NCI-H2227 treated with DMSO at 0.1 percent for 48 hours (cell line): ENCODE measurements around the gene MPPED1.

Experiments
- DNase-seq: peaks from one replicate; lab custom pipeline; 2025; lab: John Stamatoyannopoulos, UW

MPPED1 gene

DNA sequence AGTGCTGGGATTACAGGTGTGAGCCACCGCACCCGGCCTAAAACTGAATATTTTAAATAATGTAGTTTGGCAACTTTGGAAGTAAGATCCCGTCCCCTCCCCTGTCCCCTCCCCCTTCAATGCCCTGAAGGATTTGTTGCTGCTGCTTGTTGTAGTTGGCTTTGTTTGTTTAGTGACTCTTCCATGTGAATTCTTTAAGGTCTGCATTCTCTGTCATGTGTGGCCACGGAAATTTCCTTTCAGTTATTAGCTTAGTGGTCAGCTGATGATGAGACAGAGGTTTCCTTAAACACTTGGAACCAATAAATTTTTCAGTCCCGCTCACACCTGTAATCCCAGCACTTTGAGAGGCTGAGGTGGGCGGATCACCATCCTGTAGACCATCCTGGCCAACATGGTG is 109.9 kb downstream of the MPPED1 start:
- DNase-seq: no peak

DNA sequence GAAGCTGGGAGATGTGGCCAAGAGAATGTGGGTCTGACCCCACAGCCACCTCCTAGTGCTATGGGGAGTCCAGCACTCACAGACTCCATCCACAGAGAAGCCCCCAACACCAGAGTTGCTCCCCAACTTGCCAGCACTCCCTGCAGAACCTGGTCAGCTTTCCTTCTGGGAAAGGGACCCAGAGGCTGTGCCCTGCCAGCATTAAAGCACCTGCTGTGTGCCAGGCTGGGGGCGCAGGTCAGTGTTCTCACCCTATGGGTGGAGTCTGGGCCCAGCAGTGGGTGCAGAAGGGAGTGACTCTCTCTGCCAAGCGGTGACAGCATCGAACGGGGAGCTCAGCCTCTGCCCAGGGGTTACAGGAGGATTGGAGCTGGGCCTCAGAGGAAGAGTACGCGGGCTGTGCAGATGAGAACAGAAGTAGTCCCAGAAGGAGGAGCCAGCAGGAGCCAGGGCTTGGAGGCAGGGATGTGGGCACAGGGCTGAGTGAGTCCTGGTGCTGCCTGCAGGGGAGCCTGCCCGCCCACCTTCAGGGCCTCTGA is 114.4 kb downstream of the MPPED1 start:
- no peak for DNase-seq

DNA sequence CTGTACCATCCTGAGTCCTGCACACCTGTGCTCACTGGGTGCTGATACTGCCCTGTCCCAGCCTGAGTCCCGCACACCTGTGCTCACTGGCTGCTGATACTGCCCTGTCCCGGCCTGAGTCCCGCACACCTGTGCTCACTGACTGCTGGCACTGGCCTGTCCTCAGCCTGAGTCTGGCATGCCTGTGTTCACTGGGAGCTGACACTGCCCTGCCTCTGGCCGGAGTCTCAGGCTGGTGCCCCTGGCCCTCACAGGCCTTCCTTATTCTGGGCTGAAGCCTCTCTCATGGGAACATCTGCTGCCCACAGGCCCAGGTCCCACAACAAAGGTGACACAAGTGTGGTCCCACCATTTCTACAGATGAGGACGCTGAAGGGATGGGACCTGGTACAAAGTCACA is 115.1 kb downstream of the MPPED1 start:
- no peak for DNase-seq

DNA sequence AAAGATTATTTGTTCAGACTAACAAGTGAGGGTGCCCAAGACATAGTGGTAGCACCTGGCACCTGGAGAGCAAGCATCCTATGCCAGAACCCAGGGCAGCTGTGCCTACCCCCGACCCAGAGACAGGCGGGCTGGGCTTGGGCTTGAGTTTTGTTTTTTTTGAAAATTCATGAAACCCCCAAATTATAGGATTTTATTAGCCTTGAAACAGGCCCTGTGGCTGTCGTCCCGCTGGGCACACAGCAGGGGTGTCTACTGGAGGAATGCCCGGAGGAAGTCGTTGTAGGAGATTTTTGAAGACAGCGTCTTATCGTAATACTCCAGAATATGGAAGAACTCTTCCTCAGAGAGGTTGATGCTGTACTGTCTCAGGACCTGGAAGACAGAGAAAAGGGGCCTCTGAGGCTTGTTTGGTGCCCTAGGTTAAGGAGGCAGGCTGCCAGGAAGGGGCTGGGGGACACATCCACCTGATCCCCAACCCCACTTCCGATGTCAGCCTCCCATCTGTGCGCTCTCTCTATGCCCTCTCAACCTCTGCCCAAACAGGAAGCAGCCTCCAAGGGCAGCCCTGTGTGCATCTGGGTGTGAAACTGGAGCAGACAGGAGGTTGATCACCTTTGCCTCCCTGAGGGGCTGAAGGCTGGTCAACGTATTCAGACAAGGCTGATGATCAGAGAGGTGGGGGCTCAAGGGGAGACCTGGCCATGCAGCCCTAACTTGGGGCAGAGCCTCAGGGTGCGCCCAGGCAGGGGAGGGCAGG is 117.0 kb downstream of the MPPED1 start:
- no peak for DNase-seq

DNA sequence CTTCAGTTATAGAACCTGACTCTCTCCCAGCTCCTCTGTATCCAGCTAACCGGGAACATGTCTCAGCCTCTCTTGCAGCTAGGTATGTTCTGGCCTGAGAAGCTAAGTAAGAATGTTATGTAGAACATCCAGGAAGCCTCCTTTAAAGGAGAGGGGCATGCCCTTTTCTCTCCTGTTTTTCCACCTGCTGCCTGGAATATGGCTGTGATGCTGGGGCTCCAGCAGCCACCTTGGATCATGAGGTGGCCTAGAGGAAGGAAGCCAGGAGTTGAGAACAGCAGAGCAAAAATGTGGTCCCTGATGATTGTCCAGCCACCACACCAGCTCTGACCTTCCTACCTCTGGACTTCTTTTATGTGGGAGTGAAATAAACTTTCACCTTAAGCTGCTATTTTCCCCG is 117.6 kb downstream of the MPPED1 start:
- DNase-seq: no peak

DNA sequence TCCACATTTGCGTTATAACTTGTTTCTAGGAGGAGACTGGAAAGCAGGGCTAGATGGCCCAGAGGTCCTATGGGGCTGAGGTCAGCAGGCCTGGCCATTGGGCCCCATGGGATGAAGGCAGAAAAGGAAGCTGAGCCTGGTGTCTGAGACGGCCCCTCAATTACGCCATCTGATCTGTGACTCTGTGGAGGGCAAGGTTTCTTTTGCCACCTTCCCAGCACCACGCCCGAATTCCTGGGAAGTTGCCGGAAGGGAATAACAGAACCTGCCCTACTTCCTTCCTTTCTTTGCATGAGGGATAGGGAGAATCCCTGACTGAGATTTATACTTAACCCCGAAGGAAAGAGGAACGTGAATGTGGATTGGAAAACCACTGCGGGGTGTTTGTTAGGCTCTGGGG is 118.1 kb downstream of the MPPED1 start:
- DNase-seq: no peak

DNA sequence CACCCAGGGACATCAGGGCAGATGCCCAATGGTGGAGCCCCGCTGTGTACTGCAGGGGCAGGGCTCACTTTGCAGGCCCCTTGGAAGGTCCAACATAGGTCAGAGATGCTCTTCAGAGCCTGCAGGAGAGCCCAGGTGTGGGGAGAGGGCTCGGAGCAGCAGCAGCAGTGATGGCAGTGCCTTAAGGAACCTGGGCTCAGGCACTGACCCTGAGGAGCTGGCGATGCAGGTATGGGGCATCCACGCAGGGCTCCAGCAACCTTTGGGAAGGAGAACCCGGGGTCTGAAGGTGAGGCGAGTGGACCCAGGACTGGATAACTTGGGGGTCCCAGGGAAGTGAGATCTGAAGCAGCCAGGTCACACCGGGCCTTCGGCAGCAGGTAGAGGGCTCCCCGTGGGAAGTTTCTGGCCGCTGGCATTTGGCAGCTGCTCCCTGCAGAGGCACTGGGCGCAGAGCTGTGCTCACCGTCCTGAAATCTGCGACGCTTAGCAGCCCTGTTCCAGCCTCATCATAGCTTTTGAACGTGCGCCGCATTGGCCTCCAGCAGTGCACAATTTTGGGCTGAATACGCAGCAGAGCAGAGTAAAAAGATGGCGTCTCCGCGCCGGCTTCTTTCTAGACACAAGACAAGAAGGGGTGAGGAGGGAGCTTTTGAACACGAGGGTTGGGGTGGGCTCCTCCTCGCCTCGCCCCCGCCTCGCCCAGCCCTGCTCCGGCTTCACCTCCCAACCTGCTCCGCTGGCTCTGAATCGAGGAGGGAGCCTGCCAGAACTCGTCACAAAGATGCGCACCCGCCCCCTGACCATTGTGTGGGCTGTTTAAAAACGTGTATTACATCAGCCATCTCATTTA is 118.8 kb downstream of the MPPED1 start:
- no peak for DNase-seq

DNA sequence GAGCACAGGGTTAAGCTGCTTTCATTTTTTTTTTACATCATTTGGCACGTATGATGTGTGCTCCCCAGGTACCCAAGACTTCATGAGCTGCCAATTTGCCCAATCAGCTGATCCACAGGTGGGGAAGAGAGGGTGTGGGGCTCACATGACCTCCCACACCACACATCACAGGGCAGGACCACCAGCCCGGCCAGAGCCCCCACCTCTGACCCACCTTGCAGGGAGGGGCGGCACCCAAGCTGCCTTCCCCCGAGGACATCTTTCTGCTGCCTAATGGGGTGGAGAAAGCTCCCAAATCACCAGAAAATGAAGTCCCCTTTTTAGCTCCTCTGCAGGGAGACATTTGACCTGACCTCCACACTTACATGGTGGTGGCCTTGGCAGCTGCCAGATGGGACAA is 119.8 kb downstream of the MPPED1 start:
- DNase-seq: no peak

DNA sequence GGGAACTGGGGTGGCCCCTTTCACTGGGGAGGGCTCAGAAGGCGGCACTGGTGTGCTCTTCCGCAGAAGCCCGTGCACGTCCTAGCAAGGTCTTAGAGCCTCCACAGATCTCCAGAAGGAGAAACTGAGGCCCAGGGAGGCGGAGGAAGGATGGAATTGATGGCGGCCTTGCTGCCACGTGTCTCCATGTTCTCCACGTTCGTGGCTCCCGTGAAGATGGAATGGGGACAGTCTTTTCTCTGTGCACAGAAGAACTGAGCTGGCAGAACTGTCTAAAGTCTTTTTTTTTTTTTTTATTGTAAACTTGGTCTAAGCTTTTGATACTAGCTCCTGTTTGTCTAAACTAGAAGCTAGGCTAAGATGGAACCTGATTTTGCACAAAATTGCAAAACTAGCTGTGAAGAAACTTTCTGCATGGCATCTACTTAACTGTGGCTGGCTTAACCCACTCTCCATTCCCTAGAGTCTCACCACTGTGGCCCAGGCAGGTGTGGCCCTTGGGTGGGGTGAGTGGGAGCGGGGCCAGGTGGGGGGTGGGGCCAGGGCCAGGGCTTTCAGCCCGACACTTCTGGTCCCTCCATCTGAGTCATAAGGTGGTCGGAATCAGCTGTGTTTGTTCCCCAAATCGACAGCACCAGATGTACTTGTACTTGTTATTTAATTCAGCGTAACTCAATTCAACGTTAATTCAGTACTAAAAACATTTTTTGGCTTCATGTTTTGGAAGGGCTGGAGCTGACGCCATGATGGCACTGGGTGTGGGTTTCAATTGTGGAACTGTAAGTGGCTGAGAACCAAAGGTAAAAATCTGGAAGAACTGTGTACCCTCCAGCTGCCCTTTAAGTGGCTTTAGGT is 120.7 kb downstream of the MPPED1 start:
- DNase-seq: no peak

DNA sequence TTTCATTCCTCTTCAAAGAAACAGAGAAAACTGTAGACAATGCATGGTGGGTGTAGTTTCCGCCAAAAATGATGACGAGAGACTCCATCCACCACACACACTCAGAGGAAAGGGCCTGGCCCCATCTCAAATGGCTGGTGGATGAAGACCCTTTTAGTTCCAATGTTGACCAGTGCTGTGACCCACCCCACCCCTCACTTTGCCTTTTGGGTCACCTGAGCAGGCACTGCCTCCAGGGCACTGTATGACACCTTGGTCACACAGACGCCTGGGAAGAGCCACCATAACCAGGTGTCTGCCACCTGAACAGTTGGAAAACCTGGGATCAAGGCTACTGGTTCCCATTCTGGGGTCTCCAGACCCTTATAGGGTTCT is 121.3 kb downstream of the MPPED1 start:
- no peak for DNase-seq

DNA sequence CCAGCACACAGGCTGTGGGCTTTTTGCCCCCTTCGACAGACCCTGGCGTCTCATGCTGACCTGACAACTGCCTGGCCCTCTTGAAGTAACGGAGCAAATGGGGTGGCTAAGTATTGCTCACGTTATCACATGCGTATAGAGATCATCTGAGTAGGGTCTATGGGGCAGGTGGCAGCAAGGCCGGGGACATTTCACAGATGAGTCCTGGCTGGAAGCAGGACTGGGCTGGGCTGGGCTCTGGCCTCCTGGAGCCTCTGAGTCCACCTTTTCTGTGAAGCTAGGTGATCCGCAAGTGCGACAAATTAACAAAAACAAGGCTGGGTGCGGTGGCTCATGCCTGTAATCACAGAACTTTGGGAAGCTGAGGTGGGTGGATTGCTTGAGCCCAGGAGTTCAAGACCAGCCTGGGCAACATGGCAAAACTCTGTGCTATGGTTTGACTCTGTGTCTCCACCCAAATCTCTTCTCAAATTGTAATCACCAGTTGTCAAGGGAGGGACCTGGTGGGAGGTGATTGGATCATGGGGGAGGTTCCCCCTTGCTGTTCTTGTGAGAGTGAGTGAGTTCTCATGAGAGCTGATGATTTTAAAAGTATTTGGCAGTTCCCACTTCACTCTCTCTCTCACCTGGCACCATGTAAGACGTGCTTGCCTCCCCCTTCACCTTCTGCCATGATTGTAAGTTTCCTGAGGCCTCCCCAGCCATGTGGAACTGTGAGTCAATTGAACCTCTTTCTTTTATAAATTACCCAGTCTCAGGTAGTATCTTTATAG is 122.0 kb downstream of the MPPED1 start:
- no peak for DNase-seq

DNA sequence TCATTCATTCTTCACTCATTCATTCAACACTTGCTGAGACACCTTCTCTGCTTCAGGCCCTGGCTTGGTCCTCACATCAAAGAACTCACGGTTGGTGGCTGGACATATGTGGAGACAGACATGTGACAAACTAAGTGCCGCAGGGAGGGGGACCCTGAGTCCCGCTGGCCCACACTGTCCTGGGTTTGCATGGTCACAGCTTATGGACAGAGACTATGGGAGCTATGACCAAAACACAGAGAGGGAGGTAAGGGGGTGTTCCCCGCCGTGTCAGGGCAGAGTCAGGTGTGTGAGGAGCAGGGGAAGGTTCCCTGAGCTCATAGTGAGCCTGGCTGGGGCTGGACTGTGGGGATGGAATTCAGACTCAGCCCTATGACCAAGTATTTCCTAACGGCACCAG is 123.1 kb downstream of the MPPED1 start:
- DNase-seq: no peak

DNA sequence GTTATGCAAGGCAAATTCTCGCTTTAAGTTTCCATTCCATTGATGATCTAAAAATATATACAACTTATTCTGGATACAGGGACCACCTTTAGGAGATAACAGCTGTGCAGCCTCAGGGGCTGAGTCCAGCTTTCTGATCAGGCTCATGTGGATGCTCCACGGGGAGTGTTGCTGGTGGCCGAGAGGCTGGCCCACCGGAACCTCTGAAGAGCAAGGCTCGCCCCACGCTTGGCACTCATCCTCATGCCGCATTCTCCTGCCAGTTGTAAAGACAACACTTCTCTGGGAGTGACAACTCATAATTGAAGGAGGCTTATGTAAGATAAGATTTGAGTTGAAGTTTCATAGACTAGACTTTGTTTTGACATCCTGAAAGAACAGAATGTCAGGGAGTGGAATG is 123.5 kb downstream of the MPPED1 start:
- DNase-seq: no peak

DNA sequence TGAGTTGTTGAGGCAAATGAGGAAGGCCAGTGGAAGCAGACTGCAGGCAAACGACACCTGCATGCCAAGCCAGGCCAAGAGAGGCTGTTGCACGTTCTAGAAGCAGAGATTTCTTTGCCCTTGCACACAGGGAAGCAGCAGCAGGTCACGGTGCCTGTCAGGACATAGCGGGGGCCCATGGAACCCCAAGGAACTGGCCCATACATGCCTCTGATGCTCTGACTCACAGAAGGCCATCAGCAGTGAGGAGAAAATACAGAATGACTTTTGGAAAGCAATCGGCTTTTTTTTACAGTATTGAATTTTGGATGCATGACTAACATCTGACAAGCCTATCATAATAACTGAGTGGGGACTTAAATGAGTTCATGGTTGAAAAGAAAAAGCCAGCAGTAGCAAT is 123.9 kb downstream of the MPPED1 start:
- DNase-seq: no peak

DNA sequence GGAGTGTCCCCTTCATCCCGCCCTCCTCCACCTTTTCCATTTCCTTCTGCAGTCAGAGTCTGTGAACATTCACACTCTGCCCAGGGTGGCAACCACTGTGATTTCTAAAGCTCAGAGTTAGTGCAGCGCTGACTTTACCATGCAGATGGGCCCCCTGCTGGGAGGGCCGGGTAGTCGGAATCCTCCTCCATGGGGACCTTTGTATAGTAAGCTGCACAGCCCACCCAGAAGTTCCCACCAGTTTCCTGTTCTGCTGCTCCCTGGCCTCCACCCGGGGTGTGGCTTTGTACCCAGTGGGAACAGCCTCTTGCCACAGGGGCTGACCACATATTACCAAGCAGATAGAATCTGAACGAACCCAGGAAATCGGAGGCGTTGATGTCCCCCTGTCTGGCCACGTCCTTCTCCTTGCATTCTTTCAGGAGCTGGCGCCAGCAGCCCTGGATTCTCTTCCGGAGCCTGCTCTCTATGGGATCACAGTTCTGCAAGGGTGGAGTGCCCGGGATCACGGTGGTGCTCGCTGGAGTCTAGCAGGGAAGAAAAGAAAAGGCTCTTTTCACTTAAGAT is 125.3 kb downstream of the MPPED1 start:
- no peak for DNase-seq

DNA sequence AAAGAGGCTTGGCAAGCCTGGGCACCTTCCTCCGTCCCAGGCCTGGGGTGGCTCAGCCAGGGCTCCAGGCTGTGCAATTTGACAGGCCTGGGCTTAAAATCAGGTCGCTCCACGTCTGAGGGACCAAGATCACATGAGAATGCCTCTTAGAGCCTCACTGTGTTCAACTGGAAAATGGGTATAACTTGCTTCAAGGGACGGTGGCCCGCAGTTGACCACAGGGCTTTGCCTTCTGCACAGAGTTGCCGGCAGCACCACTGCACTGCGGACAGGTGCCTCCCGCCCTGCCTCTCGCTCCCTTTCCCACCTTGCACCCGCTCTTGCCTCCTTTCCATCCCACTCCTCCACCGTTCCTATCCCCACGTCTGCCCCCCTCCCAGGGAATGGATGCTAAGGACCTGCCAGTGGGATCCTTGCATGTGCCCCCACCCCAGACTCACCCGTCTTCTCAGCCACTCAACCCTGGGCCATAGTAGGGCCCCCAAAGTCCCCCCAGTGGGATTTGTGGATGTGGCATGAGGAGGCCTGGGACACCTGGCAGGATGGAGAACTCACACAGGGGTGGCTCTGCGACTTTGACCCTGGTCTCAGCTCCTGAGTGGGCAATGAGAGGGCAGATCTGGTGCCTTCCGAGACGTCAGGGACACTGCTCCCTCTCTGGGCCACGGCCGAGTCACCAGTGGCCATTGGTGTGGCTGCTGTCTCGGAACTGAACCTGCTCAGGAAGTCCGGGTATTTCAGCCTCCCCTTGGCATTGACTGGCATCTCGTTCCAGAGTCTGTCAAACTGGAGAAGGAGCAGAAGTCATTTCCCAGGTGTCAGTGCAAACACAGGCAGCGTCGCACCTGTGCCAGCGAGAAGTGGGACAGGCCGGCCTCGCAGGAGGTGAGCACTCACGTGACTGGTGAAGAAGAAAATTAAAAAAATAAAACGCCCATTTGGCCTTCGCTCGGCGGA is 128.0 kb downstream of the MPPED1 start:
- DNase-seq: no peak

DNA sequence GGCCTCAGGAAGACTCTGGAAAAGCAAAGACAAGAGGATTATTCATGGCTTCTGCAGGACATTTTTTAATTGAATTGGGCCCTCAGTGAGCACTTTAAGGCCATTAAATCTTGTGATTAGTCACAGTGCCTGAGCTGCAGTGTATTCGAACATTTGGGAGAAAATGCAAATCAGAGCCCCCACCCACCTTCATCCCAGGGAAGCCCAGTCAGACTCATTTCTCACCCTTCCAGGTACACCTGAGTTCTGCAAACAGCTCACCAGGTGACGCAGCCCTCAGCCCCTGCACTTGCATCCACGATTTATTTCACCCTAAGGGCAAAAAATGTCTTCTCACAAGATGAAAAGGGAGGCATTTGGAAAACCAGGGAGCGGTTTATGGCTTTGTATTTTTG is 128.7 kb downstream of the MPPED1 start:
- DNase-seq: no peak

DNA sequence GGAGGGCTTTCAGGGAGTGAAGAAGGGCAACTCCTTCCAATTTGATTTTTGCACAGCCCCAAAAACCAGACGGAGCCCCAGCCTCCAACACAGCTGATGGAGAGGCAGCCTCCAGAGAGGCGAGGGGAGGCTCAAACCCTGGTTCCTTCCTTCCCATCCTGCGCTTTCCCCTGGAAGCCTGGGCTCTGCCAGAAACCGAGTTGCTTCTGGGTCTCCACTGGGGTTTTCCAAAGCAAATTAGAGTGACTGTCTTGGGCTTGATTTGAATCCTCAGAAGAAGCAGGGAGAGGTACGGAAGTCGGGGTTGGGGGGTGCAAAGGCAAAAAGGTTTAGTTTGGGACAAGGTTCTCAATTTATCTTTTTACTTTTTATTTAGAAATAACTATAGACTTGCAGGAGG is 129.2 kb downstream of the MPPED1 start:
- no peak for DNase-seq

DNA sequence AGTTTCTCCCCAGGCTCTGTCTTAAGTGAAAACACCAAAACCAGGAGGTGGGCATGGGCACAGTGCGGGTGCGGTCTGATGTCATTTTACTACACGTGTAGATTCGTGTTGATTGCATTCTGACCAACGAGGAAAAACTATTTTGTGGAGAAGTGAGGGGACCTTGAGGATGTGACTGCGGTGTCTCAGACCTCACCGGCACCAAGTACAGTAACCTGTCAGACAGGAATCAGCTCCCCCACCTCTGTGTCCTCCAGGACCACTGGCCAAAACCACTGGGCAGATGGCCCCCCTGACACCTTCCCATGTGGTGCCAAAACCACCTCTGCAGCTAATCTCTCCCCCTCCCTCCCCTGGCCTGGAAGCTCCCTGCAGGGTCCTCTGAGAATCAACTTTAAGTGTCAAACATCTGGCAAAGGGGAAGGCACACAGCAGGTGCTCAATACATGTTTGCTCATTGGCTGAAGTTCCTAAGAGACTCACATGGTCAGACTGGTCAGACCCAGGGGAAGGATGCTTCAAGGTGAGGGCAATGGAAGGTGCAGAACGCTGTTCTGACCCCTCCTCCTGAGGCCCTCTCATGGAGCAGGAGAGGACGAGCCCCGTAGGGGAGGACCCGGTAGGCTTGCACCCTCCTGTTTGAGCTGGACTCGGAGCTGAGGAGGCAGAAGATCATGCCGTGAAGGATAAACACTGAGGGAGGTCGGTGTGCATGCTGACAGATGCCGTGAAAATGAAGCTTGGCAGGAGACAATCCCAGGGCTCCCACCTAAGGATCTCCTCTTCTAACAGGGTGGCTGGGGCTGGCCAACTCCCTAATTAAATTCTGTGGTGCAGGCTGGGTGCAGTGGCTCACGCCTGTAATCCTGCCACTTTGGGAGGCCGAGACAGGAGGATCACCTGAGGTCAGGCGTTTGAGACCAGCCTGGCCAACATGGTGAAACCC is 129.9 kb downstream of the MPPED1 start:
- no peak for DNase-seq
